ENCODE results near the gene VAPB. TPM values are rescaled to one million over a fixed set of nuclear protein-coding genes. Genes with fewer than 3 reads are reported as not detected.

The VAPB gene
- total and polyA plus RNA-seq, 2 donors, result 28.7 to 31.0 TPM

DNA sequence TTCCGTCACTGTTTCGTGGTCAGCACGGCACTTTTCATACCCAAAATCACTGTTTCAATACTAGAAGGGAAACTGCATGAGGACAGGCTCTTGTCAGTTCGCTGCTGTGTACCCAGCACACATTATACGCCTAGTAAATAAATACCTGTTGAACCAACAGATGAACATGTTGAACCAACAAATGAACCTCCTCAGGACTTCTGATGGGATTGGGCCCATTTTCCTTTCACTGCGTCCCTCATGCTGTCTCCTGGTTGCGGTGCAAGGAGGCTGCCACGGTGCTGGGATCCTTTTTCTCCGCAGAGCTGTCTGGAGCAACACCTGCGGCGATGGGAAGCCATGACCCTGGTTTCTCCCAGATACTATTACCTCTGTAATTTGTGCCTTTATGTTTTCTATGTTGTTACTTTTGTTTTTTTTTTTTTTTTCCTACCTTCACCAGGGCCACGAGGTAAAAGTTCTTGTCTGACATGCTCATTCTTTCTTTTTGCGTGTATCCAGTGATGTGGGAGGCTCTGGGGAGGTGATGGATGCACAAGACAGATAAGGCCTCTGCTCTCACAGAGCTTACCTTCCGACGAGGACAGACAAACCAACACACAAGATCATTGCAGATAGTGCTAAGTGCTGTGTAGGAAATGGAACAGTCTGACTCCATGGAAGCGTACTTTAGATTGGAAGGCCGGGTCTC, 1.1 kb downstream of the VAPB start:
- Histone ChIP-seq H3K27ac (ENCODE audit: low read depth) (peak overlapping the region; percentile 63), H3K4me3 (ENCODE audit: low read depth, low read length) (peak overlapping the region; percentile 70), H3K36me3 (ENCODE audit: insufficient read depth) (no peaks in the 10 kb centered on the region), H3K4me1 (ENCODE audit: insufficient read depth) (peaks cover 3% of the 10 kb centered on the region)
- no peak for DNase-seq (ENCODE audit: extremely low spot score)
- WGBS, result 76% methylated on average over 17 of the region's 17 CpGs

DNA sequence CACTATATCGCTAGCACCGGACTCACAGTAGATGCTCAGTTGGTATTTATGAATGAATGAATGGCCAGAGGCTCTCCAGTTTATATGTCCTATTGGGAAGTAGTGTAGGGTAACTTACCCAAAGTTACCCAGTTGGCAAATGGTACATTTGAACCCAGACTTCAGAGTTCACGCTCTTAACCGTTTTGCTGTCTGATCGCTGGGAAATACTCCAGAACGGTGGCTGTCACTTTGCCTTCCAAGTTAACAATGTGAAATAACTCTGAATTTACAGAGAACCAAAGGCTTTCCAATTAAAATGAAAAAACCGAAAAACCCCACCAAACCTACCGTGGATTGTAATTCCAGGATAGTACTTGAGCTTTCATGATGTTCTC, 1.6 kb downstream of the VAPB start:
- WGBS, result 97% methylated on average over 8 of the region's 8 CpGs
- Histone ChIP-seq H3K27ac (ENCODE audit: low read depth) (no peak overlapping the region), H3K4me1 (ENCODE audit: insufficient read depth) (peaks cover 3% of the 10 kb centered on the region), H3K36me3 (ENCODE audit: insufficient read depth) (no peaks in the 10 kb centered on the region), H3K4me3 (ENCODE audit: low read depth, low read length) (no peak overlapping the region)
- DNase-seq (ENCODE audit: extremely low spot score), result no peak

DNA sequence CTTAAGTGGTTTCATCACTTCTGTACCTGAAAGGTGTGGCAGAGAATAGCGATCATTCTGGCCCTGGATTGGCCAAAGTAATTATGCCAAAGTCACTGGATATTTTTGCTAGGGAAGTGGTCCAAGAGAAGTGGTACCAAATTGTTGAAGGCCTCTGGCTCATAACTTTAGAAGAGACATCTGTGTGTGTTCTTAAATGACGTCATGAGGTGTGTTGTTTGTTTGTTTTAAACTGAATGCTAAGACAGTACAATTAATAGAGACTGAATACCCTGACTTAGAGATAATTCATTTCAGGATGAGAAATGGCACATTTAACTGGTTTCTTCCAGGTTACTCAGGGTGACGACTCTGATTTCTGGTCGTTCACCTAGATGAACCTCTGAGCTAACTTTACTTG, 3.3 kb downstream of the VAPB start:
- 85% methylated on average over 4 of the region's 4 CpGs for WGBS
- H3K36me3 ChIP-seq (ENCODE audit: insufficient read depth), result no peaks in the 10 kb centered on the region
- DNase-seq (ENCODE audit: extremely low spot score), result no peak
- H3K4me3 ChIP-seq (ENCODE audit: low read depth, low read length), result no peak overlapping the region
- no peak overlapping the region for H3K27ac ChIP-seq (ENCODE audit: low read depth)
- H3K4me1 ChIP-seq (ENCODE audit: insufficient read depth), result peaks cover 5% of the 10 kb centered on the region

DNA sequence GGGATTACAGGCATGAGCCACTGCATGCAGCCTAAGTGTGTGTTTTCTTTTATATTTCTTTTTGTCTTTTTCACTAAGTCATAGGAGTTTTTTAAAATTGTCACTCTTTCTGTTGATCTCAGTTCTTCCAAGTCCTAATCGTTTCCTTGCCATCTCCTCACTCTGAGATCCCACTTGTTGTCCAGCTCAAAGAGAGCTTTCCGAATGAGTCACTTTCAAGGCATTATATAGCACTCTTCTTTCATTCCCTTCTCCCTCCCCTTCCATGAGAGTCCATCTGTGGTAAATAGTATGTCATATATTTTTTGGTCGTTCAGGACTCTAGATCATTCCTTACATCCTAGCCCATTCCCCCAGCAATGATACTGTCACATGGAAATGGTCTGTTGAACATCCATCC, 4.3 kb downstream of the VAPB start:
- no peak overlapping the region for H3K27ac ChIP-seq (ENCODE audit: low read depth)
- 61% methylated on average over 3 of the region's 3 CpGs for WGBS
- no peak for DNase-seq (ENCODE audit: extremely low spot score)
- peaks cover 5% of the 10 kb centered on the region for H3K4me1 ChIP-seq (ENCODE audit: insufficient read depth)
- H3K4me3 ChIP-seq (ENCODE audit: low read depth, low read length), result no peak overlapping the region
- H3K36me3 ChIP-seq (ENCODE audit: insufficient read depth), result no peaks in the 10 kb centered on the region

DNA sequence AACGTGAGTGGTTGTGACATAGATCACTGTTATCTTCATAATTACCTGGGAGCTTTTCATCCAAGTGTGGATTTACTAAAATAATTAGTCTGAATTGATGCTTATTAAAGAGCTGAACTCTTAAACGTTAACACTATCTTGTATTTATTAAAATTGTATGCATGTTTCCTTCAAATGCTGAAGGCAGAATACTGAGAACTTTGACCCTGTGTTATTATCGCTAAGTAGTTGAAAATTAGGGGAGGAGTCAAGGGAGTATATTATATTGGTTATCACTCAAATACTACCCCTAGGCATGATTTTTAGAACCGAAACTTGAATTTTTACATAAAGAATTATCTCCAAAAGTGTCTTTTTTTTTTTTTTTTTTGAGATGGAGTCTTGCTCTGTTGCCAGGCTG, 5.8 kb downstream of the VAPB start:
- Histone ChIP-seq H3K4me3 (ENCODE audit: low read depth, low read length) (no peak overlapping the region), H3K27ac (ENCODE audit: low read depth) (no peak overlapping the region), H3K36me3 (ENCODE audit: insufficient read depth) (no peaks in the 10 kb centered on the region), H3K4me1 (ENCODE audit: insufficient read depth) (peaks cover 5% of the 10 kb centered on the region)
- 77% methylated on average over 4 of the region's 4 CpGs for WGBS
- DNase-seq (ENCODE audit: extremely low spot score), result no peak

DNA sequence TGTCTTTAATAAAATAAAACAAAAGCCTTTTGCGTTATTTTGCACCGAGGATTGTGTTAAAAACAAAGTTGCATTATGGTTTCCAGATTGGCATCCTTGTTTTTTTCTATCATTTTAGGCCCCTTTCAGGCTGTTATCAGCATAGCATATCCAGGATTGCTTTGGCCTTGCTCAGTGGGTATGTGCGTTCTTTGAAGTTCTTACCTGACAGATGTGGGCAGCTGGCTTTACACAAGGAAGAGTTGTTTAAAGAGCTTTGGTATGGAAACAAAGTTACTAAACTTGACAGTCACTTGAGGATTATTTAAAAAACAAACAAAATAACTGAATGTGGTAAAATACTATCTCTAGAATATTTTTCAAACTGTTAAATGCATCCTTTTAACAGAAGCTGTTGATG, 6.6 kb downstream of the VAPB start:
- Histone ChIP-seq H3K4me1 (ENCODE audit: insufficient read depth) (peaks cover 2% of the 10 kb centered on the region), H3K36me3 (ENCODE audit: insufficient read depth) (no peaks in the 10 kb centered on the region), H3K4me3 (ENCODE audit: low read depth, low read length) (no peak overlapping the region), H3K27ac (ENCODE audit: low read depth) (no peak overlapping the region)
- no peak for DNase-seq (ENCODE audit: extremely low spot score)
- 85% methylated on average over 3 of the region's 3 CpGs for WGBS

DNA sequence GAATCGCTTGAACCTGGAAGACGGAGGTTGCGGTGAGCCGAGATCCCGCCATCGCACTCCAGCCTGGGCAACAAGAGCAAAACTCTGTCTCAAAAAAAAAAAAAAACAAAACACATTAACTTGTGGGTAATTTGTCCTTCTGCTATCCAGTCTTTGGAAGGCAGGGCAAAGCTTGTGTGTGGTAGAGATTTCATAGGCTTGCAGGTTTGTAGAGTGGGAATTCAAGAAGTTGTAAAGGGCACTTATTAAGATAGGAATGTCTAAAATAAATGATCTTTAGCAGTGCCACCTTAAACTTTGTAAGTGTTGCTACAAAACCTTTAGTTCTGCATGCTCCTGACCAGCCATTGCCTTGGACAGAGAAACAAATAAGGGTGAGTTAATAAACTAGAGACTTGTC, 8.4 kb downstream of the VAPB start:
- 98% methylated on average over 6 of the region's 6 CpGs for WGBS
- Histone ChIP-seq H3K4me1 (ENCODE audit: insufficient read depth) (peaks cover 2% of the 10 kb centered on the region), H3K36me3 (ENCODE audit: insufficient read depth) (no peaks in the 10 kb centered on the region), H3K4me3 (ENCODE audit: low read depth, low read length) (no peak overlapping the region), H3K27ac (ENCODE audit: low read depth) (no peak overlapping the region)
- no peak for DNase-seq (ENCODE audit: extremely low spot score)

DNA sequence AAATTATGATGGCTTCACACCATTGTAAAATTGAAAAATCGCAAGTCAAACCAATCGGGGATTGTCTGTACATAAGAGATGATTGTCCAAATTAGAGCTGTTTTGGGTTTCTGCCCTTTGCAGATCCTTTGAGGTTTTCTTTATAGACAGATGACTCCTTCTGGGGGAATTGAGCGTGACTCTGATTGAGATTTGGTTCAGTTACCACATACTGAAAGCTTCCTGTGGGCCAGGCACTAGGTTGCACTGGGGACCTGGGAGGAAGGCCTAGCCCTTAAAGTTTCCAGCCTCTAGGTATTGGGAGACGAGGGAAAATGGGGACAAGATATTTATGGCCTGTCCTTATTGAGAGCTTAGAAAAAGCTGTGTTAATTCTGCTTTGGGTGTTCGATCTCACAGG, 9.2 kb downstream of the VAPB start:
- 82% methylated on average over 5 of the region's 5 CpGs for WGBS
- Histone ChIP-seq H3K4me1 (ENCODE audit: insufficient read depth) (peaks cover 2% of the 10 kb centered on the region), H3K27ac (ENCODE audit: low read depth) (no peak overlapping the region), H3K36me3 (ENCODE audit: insufficient read depth) (no peaks in the 10 kb centered on the region), H3K4me3 (ENCODE audit: low read depth, low read length) (no peak overlapping the region)
- no peak for DNase-seq (ENCODE audit: extremely low spot score)

DNA sequence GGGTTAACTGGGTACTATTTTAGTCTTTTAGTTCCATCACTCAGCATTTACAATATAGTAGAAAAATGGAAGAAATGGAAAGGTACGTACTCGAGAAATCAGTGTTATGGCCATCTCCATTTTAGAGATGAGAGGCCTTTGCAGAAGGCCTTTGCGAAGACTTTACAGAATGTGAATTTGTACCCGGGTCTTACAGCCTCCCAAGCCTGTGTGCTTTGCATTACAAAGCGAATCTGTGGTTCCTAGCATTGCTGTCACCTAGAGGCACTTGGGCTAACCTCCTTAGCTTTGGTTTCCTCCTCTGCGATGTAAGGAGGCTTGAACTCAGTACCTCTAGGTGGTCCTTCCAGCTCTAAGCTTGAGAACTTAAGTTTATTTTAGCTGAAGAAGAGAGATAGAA, 10.9 kb downstream of the VAPB start:
- no peaks in the 10 kb centered on the region for H3K36me3 ChIP-seq (ENCODE audit: insufficient read depth)
- peaks cover 2% of the 10 kb centered on the region for H3K4me1 ChIP-seq (ENCODE audit: insufficient read depth)
- no peak overlapping the region for H3K4me3 ChIP-seq (ENCODE audit: low read depth, low read length)
- no peak for DNase-seq (ENCODE audit: extremely low spot score)
- H3K27ac ChIP-seq (ENCODE audit: low read depth), result no peak overlapping the region
- WGBS, result 92% methylated on average over 6 of the region's 6 CpGs

DNA sequence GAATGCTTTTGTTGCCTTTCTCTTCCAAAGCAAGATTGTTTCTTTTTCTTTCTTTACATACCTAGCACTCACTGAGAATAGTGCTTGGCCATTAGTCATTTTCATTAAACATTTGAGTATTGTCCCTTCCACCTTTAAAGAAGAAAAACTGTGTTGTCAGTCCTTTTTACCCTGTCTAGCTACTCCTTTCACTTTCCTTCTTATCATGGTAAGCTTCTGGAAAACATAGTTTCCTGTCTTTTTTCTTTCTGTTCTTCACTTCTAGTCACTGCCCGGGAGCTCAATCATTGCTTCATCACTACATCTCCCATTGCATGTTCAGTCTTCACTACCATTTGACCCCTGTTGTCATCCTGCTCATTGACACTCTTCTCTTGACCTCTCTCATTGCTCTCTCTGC, 12.1 kb downstream of the VAPB start:
- no peak overlapping the region for H3K4me3 ChIP-seq (ENCODE audit: low read depth, low read length)
- no peaks in the 10 kb centered on the region for H3K36me3 ChIP-seq (ENCODE audit: insufficient read depth)
- peaks cover 2% of the 10 kb centered on the region for H3K4me1 ChIP-seq (ENCODE audit: insufficient read depth)
- 94% methylated on average over 1 of the region's 1 CpG for WGBS
- H3K27ac ChIP-seq (ENCODE audit: low read depth), result no peak overlapping the region
- DNase-seq (ENCODE audit: extremely low spot score), result no peak

DNA sequence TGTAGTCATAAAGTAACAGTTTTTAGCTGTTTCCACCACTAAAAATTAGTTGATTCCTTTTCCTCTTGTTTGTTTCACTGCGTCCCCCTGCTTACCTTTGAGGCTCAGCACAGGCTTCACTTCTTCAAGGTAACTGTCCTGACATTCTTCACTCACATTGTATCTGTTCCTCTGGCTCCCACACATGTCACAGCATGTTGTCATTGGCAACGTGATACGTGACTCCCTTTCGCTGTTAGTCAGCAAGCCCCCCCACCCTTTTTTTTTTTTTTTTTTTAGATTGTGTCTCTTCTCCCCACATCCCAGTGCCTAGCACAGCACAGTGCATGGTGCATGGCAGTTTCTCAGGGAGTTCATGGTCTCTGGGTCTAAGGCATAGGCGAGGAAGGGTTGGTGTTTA, 13.3 kb downstream of the VAPB start:
- WGBS, result 84% methylated on average over 5 of the region's 5 CpGs
- H3K4me1 ChIP-seq (ENCODE audit: insufficient read depth), result no peaks in the 10 kb centered on the region
- H3K36me3 ChIP-seq (ENCODE audit: insufficient read depth), result no peaks in the 10 kb centered on the region
- no peak overlapping the region for H3K4me3 ChIP-seq (ENCODE audit: low read depth, low read length)
- no peak overlapping the region for H3K27ac ChIP-seq (ENCODE audit: low read depth)
- DNase-seq (ENCODE audit: extremely low spot score), result no peak

DNA sequence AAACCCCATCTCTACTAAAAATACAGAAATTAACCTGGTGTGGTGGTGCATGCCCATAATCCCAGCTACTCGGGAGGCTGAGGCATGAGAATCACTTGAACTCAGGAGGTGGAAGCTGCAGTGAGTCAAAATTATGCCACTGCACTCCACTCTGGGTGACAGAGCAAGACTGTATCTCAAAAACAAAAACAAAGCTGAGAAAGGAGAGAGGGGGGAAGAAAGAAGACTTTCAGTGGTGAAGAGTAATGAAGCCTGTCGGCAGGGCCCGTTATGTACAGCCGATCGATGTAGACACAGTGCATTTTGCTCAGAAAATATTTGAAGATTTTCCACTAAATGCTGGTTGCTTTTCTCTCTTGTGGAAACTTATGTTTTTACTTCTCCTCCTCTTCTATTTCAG, 13.8 kb downstream of the VAPB start:
- no peak overlapping the region for H3K27ac ChIP-seq (ENCODE audit: low read depth)
- H3K36me3 ChIP-seq (ENCODE audit: insufficient read depth), result no peaks in the 10 kb centered on the region
- H3K4me1 ChIP-seq (ENCODE audit: insufficient read depth), result no peaks in the 10 kb centered on the region
- no peak overlapping the region for H3K4me3 ChIP-seq (ENCODE audit: low read depth, low read length)
- DNase-seq (ENCODE audit: extremely low spot score), result no peak
- 92% methylated on average over 5 of the region's 5 CpGs for WGBS

DNA sequence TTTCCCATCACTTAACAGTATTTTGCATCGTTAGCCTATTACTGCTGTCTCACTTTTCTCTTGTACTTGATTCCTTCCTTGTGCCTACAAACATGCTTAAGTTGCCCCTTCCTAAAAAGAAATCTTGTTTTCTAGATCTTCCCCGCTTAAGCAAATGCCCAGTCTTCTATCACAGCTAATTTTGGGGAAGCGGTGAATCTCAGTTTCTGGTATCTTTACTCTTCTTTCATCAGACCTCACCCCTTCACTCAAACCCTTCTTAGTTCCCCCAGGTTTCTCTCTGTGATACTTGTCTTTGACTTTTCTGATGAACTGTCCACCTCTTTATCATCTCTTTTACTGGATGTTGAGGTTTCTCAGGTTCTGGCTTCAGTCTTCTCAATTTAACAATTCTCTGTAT, 14.2 kb downstream of the VAPB start:
- no peaks in the 10 kb centered on the region for H3K4me1 ChIP-seq (ENCODE audit: insufficient read depth)
- 95% methylated on average over 3 of the region's 3 CpGs for WGBS

DNA sequence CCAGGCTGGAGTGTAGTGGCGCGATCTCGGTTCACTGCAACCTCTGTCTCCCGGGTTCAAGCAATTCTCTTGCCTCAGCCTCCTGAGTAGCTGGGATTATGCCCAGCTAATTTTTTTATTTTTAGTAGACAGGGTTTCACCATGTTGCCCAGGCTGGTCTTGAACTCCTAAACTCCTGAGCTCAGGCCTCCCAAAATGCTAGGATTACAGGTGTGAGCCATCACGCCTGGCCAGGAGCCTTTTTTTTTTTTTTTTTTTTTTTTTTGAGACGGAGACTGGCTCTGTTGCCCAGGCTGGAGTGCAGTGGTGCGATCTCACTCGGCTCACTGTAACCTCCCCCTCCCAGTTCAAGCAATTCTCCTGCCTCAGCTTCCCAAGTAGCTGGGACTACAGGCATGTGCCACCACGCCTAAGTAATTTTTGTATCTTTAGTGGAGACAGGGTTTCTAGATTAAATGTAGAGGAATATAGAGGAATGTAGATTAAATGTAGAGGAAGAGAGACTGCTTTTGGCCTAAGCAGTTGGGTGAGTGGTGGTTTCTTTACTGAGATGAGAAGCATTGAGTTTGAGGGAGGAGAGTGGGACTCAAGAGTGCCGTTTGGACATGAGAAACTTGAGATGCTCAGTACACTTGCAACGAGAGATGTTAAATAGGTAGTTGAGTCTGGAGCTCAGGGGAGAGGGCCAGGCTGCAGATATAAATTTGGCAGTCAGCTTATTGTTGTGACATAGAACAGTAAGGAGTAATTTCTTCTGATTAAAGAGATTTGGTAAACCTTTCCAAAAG, 16.7 kb downstream of the VAPB start:
- no peaks in the 10 kb centered on the region for H3K4me1 ChIP-seq (ENCODE audit: insufficient read depth)
- 82% methylated on average over 11 of the region's 11 CpGs for WGBS

More for the DNA sequence above, 14.2 kb downstream of the VAPB start:
- Histone ChIP-seq H3K36me3 (ENCODE audit: insufficient read depth) (no peaks in the 10 kb centered on the region), H3K27ac (ENCODE audit: low read depth) (no peak overlapping the region), H3K4me3 (ENCODE audit: low read depth, low read length) (no peak overlapping the region)
- no peak for DNase-seq (ENCODE audit: extremely low spot score)

More for the DNA sequence above, 16.7 kb downstream of the VAPB start:
- DNase-seq (ENCODE audit: extremely low spot score), result no peak
- H3K4me3 ChIP-seq (ENCODE audit: low read depth, low read length), result no peak overlapping the region
- H3K27ac ChIP-seq (ENCODE audit: low read depth), result no peak overlapping the region
- no peaks in the 10 kb centered on the region for H3K36me3 ChIP-seq (ENCODE audit: insufficient read depth)

Data from urinary bladder (tissue), 4 donors.